Adrenal gland (tissue), 5 donors: Measurements from ENCODE around the gene VENTX.

Source experiments
- CTCF ChIP-seq, 6 experiments: fragments of 450-650 bp in 4 of 6; fragments of 200-600 bp in 2 of 6; sonication (generic) in 1 of 6; IDR thresholded peaks; 1 replicate in 5 of 6; 2 replicates in 1 of 6; pipeline versions ENCODE4 v1.5.1 to v1.8.0; 2016 to 2021; ENCODE audit warnings: antibody characterized with exemption in 6 of 6, mild to moderate bottlenecking in 2 of 6, moderate library complexity in 1 of 6
- POLR2A ChIP-seq, 2 donors: fragments of 450-650 bp; IDR thresholded peaks; one replicate each; pipeline ENCODE4 v1.6.1; 2017; ENCODE audit warnings: antibody characterized with exemption in 2 of 2, mild to moderate bottlenecking in 2 of 2, moderate library complexity in 1 of 2
- donor health status: DM: no; HTN: no; CAD: no.

DNA sequence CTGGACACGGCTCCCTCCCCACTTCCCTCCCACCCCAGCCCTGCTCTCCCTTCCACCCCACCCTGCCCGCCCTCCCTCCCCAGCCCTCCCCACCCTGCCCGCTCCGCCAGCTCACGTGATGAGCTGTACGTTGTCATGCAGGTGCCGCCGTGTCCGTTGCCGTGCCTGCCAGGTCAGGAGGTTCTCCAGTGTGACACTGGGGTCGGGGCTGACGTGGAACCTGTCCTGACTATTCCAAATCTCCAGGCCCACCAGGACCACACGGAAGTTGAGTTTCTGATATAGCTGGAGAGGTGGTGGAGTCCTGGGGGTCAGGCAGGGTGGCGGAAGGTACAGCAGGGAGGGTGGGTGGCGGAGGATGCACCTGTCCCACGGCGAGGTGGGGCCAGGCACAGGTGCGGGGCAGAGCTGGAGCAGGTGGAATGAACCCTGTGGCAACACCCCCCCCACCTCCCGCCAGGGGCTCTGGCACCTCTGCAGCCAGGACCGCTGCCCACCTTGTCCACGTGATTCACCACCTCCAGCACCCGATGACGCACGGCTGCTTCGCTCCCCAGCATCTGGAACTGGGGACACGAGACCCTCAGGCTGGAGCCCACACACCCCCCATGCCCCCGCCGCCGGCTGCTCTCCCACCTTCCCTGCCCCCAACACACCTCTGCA, 34.8 kb downstream of the VENTX start:
- TF ChIP-seq CTCF (IDR thresholded peaks at IDR 0.05) (no peak), POLR2A (IDR thresholded peaks at IDR 0.05) (no peak)
